ENCODE results near the gene FER.

DNA sequence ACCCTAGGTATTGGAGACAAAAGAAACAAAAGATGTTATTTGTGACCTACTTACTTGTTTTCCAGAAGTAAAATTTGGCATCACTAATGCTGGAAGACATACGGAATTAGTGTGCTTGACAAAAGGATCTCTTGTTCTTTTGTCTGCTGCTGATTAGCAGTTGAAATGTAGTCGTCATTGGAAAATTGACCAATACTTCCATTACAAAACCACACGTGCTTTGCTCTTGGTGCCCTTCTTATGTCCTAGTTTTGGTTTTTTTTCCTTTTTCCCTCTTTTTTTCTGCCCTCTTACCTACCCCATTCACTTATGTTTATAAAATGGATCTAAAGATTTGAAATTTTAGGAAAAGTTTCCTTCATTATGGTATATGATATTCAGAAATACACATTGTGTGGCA, 197.4 kb downstream of the FER start:
- TF ChIP-seq, protein P1, sequence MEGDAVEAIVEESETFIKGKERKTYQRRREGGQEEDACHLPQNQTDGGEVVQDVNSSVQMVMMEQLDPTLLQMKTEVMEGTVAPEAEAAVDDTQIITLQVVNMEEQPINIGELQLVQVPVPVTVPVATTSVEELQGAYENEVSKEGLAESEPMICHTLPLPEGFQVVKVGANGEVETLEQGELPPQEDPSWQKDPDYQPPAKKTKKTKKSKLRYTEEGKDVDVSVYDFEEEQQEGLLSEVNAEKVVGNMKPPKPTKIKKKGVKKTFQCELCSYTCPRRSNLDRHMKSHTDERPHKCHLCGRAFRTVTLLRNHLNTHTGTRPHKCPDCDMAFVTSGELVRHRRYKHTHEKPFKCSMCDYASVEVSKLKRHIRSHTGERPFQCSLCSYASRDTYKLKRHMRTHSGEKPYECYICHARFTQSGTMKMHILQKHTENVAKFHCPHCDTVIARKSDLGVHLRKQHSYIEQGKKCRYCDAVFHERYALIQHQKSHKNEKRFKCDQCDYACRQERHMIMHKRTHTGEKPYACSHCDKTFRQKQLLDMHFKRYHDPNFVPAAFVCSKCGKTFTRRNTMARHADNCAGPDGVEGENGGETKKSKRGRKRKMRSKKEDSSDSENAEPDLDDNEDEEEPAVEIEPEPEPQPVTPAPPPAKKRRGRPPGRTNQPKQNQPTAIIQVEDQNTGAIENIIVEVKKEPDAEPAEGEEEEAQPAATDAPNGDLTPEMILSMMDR (conservative IDR thresholded peaks at IDR 0.05; ENCODE audit: low read depth, low read length), result no peak
- TF ChIP-seq EZH2 (IDR thresholded peaks at IDR 0.05; ENCODE audit: borderline replicate concordance, low read depth, low read length, poor library complexity, severe bottlenecking), result no peak

Data from A673 (cell line).